HG03521 (cell line): ENCODE results near the gene KIF9.
A peak's percentile ranks its signal among the peaks of the same experiment; 100 is the strongest.
"Not testable (repeated sequence)": the region's sequence is repeated elsewhere in the genome, so short reads cannot be mapped to it uniquely, and the experiment has no call there.

Source experiments
- ATAC-seq: cut with Tn5 transposase; IDR thresholded peaks from one replicate; pipeline ENCODE4 v1.9.1; 2021; ENCODE audit warnings: mild to moderate bottlenecking, moderate library complexity; ENCODE audit not compliant: unreplicated experiment

Gene KIF9

GRCh38 chr3:47295322-47295721 lies 12.7 kb upstream of the KIF9 start:
- ATAC-seq = no peak

GRCh38 chr3:47294392-47294791 lies 11.8 kb upstream of the KIF9 start:
- ATAC-seq = no peak

GRCh38 chr3:47293822-47294221 lies 11.2 kb upstream of the KIF9 start:
- no peak for ATAC-seq

GRCh38 chr3:47291754-47292420 lies 9.3 kb upstream of the KIF9 start:
- ATAC-seq = not testable (repeated sequence)

- ATAC-seq = no peak
Observed at GRCh38 chr3:47291158-47291753, 8.7 kb upstream of the KIF9 start.

GRCh38 chr3:47288966-47289910 lies 6.6 kb upstream of the KIF9 start:
- no peak for ATAC-seq

- no peak for ATAC-seq
Observed at GRCh38 chr3:47283591-47284364, 1.2 kb upstream of the KIF9 start.

GRCh38 chr3:47283193-47283537 lies 566 bp upstream of the KIF9 start:
- peak; percentile 4 for ATAC-seq

GRCh38 chr3:47280519-47280918 lies 2.1 kb downstream of the KIF9 start:
- ATAC-seq = no peak

GRCh38 chr3:47276558-47276957 lies 6.0 kb downstream of the KIF9 start:
- no peak for ATAC-seq

GRCh38 chr3:47274652-47275051 lies 7.9 kb downstream of the KIF9 start:
- no peak for ATAC-seq

- ATAC-seq = no peak
Observed at GRCh38 chr3:47273564-47273963, 9.0 kb downstream of the KIF9 start.

GRCh38 chr3:47270526-47270925 lies 12.1 kb downstream of the KIF9 start:
- ATAC-seq = no peak

- no peak for ATAC-seq
Observed at GRCh38 chr3:47267490-47267824, 15.1 kb downstream of the KIF9 start.

- peak; percentile 53 for ATAC-seq
Observed at GRCh38 chr3:47266709-47267489, 15.7 kb downstream of the KIF9 start.

GRCh38 chr3:47265725-47266428 lies 16.7 kb downstream of the KIF9 start:
- ATAC-seq = no peak

- ATAC-seq = no peak
Observed at GRCh38 chr3:47265008-47265407, 17.6 kb downstream of the KIF9 start.

- ATAC-seq = no peak
Observed at GRCh38 chr3:47261301-47261700, 21.3 kb downstream of the KIF9 start.

- ATAC-seq = no peak
Observed at GRCh38 chr3:47260605-47261004, 22.0 kb downstream of the KIF9 start.

- no peak for ATAC-seq
Observed at GRCh38 chr3:47259114-47259513, 23.5 kb downstream of the KIF9 start.
